ENCODE data around the gene PURB.

- no peak for TF ChIP-seq ZNF592 (IDR thresholded peaks at IDR 0.05)
- TF ChIP-seq ZNF431 (CRISPR knock-in tag; IDR thresholded peaks at IDR 0.05): 0 out of 2 replicates have a peak, but pooled peaks have one; percentile 19
- peak in 1 of 2 experiments; percentile 78; a peak in 2 of 4 replicates for TF ChIP-seq SIN3A (IDR thresholded peaks at IDR 0.05; ENCODE audit: borderline replicate concordance in 2 of 2, control insufficient read depth in 1 of 2, low read depth in 2 of 2, low read length in 2 of 2)
- TF ChIP-seq POLR2AphosphoS5 (IDR thresholded peaks at IDR 0.05; ENCODE audit: control insufficient read depth, insufficient read depth, low read depth, low read length): peak; percentile 91
Observed at GRCh38 chr7:44885394-44886317, at the start of gene PURB.

All from K562 (cell line).